HuH-7.5 (cell line): ENCODE data around the gene CHST10.
"Not testable (repeated sequence)": the region's sequence is repeated elsewhere in the genome, so short reads cannot be mapped to it uniquely, and the experiment has no call there.

Experiments used
- DNase-seq: peaks from one replicate; pipeline ENCODE4 v3.0.0; 2011; ENCODE audit warnings: low spot score

CHST10 gene

GRCh38 chr2:100416935-100417710 lies at the start of gene CHST10:
Gene CHST10, minus strand, starts transcription at chr2:100417668. Its CDS starts 10,993 bp downstream, at chr2:100406675.
- DNase-seq: peak; percentile 85

- no peak for DNase-seq
These were observed 43.5 kb upstream of the CHST10 start for GRCh38 chr2:100460904-100461530.

GRCh38 chr2:100456357-100456756 lies 38.9 kb upstream of the CHST10 start:
- not testable (repeated sequence) for DNase-seq

- DNase-seq: no peak
These were observed 36.4 kb upstream of the CHST10 start for GRCh38 chr2:100453853-100454252.

- no peak for DNase-seq
These were observed 34.3 kb upstream of the CHST10 start for GRCh38 chr2:100451734-100452133.

GRCh38 chr2:100451092-100451491 lies 33.6 kb upstream of the CHST10 start:
- no peak for DNase-seq

GRCh38 chr2:100446696-100447095 lies 29.2 kb upstream of the CHST10 start:
- DNase-seq: no peak

- DNase-seq: no peak
These were observed 20.3 kb upstream of the CHST10 start for GRCh38 chr2:100437751-100438150.

GRCh38 chr2:100429726-100430125 lies 12.3 kb upstream of the CHST10 start:
- DNase-seq: no peak

- DNase-seq: no peak
These were observed 10.3 kb upstream of the CHST10 start for GRCh38 chr2:100427627-100428258.

GRCh38 chr2:100427111-100427510 lies 9.6 kb upstream of the CHST10 start:
- no peak for DNase-seq

- no peak for DNase-seq
These were observed 8.9 kb upstream of the CHST10 start for GRCh38 chr2:100426384-100426720.

- no peak for DNase-seq
These were observed 8.3 kb upstream of the CHST10 start for GRCh38 chr2:100425573-100426383.

- no peak for DNase-seq
These were observed 7.6 kb upstream of the CHST10 start for GRCh38 chr2:100425107-100425506.

- DNase-seq: no peak
These were observed 6.9 kb upstream of the CHST10 start for GRCh38 chr2:100424277-100424875.

- DNase-seq: no peak
These were observed 6.2 kb upstream of the CHST10 start for GRCh38 chr2:100423631-100424030.

- DNase-seq: peak; percentile 84
These were observed 5.0 kb upstream of the CHST10 start for GRCh38 chr2:100422320-100423055.

- no peak for DNase-seq
These were observed 2.4 kb upstream of the CHST10 start for GRCh38 chr2:100419915-100420314.

- no peak for DNase-seq
These were observed 1.0 kb upstream of the CHST10 start for GRCh38 chr2:100418406-100418962.

GRCh38 chr2:100417711-100418124 lies 250 bp upstream of the CHST10 start:
- no peak for DNase-seq

- DNase-seq: no peak
These were observed 1.0 kb downstream of the CHST10 start for GRCh38 chr2:100416397-100416934.
